SH-SY5Y (cell line): ENCODE results near the gene CCDC73.

ENCODE experiments used
- GATA2 ChIP-seq: IDR thresholded peaks from 2 replicates; pipeline ENCODE4 v1.6.1; 2011; ENCODE audit warnings: mild to moderate bottlenecking, low read depth, low read length
- GATA3 ChIP-seq: IDR thresholded peaks from 2 replicates; pipeline ENCODE4 v1.6.1; 2011; ENCODE audit warnings: low read depth, mild to moderate bottlenecking, low read length, moderate library complexity

CCDC73 gene

GRCh38 chr11:32594272-32594671 is 200.2 kb downstream of the CCDC73 start:
- TF ChIP-seq GATA2 (no peak), GATA3 (no peak)

GRCh38 chr11:32586576-32587190 is 207.8 kb downstream of the CCDC73 start:
- no peak for TF ChIP-seq GATA3
- TF ChIP-seq GATA2, result 0 out of 2 replicates have a peak, but pooled peaks have one; percentile 15

- no peak for TF ChIP-seq GATA3
- TF ChIP-seq GATA2, result no peak
Measured at GRCh38 chr11:32584921-32585320, 209.5 kb downstream of the CCDC73 start.

- TF ChIP-seq GATA3, result no peak
- TF ChIP-seq GATA2, result no peak
Measured at GRCh38 chr11:32583459-32584271, 210.8 kb downstream of the CCDC73 start, which contains the start of gene EIF3M. Gene EIF3M (plus strand): TSS chr11:32583831. CDS start chr11:32583888, 57 bp downstream.

- TF ChIP-seq GATA3, result no peak
- no peak for TF ChIP-seq GATA2
Measured at GRCh38 chr11:32581556-32581955, 212.9 kb downstream of the CCDC73 start.

- TF ChIP-seq GATA2 (no peak), GATA3 (no peak)
Measured at GRCh38 chr11:32580967-32581366, 213.5 kb downstream of the CCDC73 start.

- TF ChIP-seq GATA2 (no peak), GATA3 (no peak)
Measured at GRCh38 chr11:32576456-32576855, 218.0 kb downstream of the CCDC73 start.

GRCh38 chr11:32575070-32575469 is 219.4 kb downstream of the CCDC73 start:
- no peak for TF ChIP-seq GATA3
- TF ChIP-seq GATA2, result no peak

- no peak for TF ChIP-seq GATA3
- TF ChIP-seq GATA2, result no peak
Measured at GRCh38 chr11:32574421-32574820, 220.0 kb downstream of the CCDC73 start.

- TF ChIP-seq GATA3 (no peak), GATA2 (no peak)
Measured at GRCh38 chr11:32573228-32573627, 221.2 kb downstream of the CCDC73 start.

GRCh38 chr11:32571039-32571438 is 223.4 kb downstream of the CCDC73 start:
- TF ChIP-seq GATA2, result no peak
- TF ChIP-seq GATA3, result no peak

- TF ChIP-seq GATA2 (no peak), GATA3 (no peak)
Measured at GRCh38 chr11:32569313-32569881, 225.1 kb downstream of the CCDC73 start.

GRCh38 chr11:32567154-32567553 is 227.3 kb downstream of the CCDC73 start:
- TF ChIP-seq GATA2 (no peak), GATA3 (no peak)

GRCh38 chr11:32566517-32566916 is 227.9 kb downstream of the CCDC73 start:
- TF ChIP-seq GATA3 (no peak), GATA2 (no peak)

GRCh38 chr11:32563600-32563959 is 230.9 kb downstream of the CCDC73 start:
- TF ChIP-seq GATA2 (no peak), GATA3 (no peak)

- no peak for TF ChIP-seq GATA3
- TF ChIP-seq GATA2, result no peak
Measured at GRCh38 chr11:32562839-32563599, 231.4 kb downstream of the CCDC73 start.
